ENCODE data around the gene FSCN2.

DNA sequence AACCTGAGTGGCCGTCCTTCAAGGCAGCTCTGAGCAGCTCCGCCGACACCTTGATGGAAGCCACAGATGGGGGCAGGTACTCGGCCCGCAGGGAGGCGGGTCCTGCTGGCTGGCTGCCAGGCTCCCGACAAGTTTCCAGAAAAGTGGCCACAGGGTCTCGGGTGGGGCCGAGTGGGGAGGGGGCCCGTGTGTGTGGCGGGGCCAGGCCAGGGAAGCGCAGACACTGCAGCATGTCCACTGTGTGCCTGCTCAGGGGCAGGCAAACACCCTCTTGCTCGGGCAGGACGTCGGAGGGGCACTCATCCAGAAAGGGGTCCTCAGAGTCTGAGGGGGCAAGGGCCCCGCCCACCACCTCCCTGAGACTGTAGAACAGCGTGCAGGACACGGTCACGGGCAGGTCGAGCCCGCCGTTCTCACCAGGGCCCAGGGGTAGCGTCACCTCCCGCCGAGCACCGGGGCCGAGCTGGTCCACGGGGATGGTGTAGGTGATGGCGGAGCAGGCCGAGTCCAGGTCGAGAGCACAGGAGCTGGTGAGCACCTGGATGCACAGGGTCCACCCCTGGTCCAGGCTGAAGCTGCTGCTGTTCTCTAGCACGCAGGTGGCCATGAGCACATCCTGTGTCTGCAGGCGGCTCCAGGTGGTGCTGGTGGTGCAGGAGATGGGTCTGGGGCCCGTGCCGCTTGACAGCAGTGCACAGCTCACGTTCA lies 18.9 kb downstream of the FSCN2 start:
- TF ChIP-seq FOXP4 (CRISPR knock-in tag; IDR thresholded peaks at IDR 0.05) (no peak), ETV6 (CRISPR knock-in tag; IDR thresholded peaks at IDR 0.05) (no peak)
